NCI-H1048 (cell line): ENCODE results near the gene TAF6L.
"Not testable (repeated sequence)": the region's sequence is repeated elsewhere in the genome, so short reads cannot be mapped to it uniquely, and the experiment has no call there.

ENCODE experiments used
- DNase-seq: peaks from one replicate; lab custom pipeline; 2025; lab: John Stamatoyannopoulos, UW

The TAF6L gene

DNA sequence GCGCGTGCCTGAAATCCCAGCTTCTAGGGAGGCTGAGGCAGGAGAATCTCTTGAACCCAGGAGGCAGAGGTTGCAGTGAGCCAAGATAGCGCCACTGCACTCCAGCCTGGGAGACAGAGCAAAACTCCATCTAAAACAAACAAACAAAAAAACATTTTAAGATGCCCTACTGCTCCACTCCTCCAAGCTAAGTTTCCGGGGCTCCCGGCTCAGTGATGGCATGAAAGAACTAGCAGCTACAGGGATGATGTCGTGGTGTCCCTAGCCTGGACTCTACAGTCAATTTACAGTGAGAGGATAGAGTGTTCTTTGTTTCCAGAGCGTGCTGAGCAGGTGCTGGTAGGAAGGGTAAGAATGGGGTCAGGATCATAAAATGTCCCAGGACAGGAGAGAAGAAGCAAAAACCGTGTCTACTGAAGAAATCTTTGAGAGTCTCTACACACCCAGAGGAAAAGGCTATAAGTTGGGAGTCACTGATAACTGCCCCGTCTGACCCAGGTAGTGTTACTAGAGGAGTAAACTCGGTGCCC is 16.0 kb upstream of the TAF6L start:
- DNase-seq: no peak

DNA sequence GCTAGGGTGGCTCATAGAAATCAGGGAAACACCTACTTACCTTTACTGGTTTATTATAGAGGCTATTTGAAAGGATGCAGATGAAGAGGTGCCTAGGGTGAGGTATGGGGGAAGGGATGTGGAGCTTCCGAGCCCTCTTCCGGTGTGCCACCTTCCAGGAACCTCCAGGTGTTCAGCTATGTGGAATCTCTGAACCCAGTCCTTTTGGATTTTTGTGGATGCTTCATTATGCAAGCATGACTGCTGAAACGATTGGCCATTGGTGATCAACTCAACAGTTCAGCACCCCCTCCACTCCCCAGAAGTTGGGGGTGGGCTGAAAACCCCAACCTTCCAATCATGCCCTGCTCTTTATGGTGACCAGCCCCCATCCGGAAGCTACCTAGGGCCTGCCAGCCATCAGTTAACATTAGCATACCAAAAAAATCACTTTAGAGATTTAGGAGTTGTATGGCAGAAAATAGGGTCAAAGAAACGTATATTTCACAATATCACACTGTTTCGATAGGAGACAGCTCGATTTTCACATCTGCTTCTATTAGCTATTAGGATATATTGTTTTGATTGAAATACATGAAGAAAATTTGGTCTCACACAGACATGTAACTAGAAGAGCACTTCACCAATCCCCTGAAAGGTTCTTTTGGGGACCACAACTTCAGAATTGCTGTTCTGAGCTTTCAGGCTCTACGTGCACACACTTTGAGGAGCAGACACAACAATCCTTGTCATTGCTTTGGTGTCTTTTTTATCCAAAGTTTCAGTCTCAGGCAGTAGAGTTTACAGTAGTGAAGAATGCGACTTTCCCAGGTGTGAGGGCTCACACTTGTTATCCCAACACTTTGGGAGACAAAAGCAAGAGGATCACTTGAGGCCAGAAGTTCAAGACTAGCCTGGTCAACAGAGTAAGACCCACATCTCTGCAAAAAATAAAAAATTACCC is 13.1 kb upstream of the TAF6L start:
- no peak for DNase-seq

DNA sequence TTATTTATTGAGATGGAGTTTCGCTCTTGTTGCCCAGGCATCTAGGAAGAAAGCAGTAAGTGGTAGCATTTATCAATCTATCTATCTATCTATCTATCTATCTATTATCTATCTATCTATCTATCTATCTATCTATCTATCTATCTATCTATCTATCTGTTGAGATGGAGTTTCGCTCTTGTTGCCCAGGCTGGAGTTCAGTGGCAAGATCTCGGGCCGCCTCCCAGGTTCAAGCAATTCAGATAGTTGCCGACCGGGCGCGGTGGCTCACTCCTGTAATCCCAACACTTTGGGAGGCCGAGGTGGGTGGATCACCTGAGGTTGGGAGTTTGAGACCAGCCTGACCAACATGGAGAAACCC is 10.3 kb upstream of the TAF6L start:
- not testable (repeated sequence) for DNase-seq

DNA sequence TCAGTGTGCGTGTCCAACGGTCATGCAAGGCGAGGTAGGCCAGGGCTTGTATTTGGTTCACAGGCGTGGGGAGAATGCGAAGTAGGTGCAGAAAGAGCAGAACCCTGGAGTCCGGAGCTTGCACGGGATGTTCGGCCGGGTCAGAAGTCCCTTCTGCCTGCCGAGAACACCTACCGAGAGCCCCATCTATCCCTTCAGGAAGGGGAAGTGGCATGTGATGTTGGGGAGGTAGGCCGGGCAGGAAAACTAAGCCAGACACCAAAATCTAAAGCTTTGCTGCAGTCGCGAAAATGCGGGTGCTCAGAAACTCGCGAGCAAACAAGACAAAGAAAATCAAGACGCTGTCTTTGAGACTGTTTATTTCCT is 435 bp upstream of the TAF6L start:
- DNase-seq: no peak

DNA sequence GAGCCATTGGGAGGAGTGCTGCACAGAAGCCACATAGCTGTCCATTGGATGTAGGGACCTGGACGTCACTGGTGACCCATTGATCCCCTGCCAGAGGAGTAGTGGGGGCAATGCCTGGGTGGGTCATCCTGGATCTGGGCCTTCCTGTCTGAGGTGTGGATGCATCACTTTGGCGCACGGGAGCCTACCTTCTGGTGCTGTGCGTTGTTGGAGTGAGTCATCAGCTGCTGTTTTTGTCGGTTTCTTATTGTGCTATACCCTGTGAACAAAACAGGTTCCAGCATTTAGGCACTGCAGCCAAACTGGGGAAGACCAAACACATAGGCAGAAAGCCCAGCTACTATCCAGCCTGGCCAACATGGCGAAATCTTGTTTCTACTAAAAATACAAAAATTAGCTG is 3.2 kb downstream of the TAF6L start:
- no peak for DNase-seq

DNA sequence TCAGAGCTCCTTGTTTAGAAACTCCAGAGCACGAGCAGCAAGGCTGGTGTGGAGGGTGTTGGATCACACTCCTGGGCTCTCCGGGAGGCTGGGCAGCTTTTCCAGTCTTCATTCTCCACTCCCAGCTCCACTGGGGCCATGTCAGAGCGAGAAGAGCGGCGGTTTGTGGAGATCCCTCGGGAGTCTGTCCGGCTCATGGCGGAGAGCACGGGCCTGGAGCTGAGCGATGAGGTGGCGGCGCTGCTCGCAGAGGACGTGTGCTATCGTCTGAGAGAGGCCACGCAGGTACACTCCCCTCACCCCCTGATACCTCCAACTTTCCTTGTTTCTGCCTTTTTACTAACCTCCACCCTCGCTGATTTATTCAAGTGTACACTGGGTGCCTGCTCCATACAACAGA is 4.5 kb downstream of the TAF6L start:
- no peak for DNase-seq

DNA sequence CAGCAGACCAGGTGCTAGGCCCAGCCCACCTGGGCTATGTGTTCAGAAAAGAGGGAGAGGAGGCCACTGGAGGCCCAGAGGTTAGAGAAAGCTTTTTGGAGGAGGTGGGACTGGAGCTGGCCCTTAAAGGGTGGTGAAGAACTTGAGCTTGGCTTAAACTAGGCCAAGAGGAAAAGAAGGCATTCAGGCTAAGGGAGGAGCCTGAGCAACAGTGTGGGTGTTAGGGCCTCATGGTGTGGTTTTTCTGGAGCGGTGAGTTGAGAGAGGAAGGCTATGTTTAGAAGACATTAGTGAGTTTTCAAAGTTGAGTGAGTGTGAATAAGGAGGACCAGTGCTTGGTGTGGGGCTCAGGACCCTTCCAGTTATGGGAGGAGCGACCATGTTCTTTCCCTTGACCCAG is 6.2 kb downstream of the TAF6L start:
- no peak for DNase-seq

DNA sequence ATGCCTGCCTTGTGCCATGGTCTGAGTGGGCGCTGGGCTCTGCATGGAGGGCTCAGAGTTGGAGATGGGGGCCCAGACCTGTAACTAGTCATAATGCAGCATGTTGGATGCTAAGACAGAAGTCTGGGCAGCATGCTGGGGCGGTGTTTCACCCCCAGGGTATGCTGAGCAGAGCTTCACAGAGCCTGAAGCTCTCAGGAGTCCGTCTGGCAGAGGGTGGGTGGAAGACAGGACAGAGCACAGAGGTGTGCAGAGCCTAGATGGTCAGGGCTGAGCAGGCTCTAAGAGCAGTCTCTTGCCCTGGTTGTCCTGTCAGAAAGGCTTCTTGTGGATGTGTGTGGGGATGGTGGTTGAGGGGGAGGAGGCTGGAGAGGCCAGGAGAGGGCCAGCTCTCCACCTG is 7.2 kb downstream of the TAF6L start:
- no peak for DNase-seq

DNA sequence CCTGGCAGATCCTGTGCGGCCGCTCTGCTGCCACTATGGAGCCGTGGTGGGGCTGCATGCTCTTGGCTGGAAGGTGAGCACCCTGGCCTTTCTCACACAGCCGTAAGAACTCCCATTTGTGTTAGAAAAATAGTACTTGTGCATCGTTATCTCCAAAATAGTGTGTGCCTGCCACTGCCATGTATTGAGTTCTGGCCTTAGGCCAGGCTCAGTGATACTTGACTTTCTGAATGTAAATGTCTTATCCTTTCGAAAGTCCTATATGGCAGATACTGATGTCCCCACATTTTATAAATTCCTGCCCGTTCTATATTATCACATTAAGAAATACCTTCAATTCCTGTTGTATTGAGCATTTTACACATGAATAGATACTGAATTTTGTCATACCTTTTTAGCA is 11.6 kb downstream of the TAF6L start:
- DNase-seq: no peak

DNA sequence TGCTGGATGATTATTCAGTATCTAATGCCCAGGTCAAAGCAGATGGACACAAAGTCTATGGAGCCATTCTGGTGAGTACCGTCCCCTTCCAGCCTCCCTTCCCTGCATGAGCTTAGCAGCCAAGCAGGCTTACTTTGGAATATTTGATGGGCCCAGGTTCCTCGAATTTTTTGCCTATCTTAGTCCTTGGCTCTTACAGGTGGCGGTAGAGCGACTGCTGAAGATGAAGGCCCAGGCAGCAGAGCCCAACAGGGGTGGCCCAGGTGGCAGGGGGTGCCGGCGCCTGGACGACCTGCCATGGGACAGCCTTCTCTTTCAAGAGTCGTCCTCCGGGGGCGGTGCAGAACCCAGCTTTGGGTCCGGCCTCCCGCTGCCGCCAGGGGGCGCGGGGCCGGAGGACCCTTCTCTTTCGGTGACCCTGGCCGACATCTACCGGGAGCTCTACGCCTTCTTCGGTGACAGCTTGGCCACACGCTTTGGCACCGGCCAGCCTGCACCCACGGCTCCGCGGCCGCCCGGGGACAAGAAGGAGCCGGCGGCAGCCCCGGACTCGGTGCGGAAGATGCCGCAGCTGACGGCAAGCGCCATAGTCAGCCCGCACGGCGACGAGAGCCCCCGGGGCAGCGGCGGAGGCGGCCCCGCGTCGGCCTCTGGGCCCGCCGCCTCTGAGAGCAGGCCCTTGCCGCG is 15.3 kb downstream of the TAF6L start:
- peak; percentile 43 for DNase-seq

DNA sequence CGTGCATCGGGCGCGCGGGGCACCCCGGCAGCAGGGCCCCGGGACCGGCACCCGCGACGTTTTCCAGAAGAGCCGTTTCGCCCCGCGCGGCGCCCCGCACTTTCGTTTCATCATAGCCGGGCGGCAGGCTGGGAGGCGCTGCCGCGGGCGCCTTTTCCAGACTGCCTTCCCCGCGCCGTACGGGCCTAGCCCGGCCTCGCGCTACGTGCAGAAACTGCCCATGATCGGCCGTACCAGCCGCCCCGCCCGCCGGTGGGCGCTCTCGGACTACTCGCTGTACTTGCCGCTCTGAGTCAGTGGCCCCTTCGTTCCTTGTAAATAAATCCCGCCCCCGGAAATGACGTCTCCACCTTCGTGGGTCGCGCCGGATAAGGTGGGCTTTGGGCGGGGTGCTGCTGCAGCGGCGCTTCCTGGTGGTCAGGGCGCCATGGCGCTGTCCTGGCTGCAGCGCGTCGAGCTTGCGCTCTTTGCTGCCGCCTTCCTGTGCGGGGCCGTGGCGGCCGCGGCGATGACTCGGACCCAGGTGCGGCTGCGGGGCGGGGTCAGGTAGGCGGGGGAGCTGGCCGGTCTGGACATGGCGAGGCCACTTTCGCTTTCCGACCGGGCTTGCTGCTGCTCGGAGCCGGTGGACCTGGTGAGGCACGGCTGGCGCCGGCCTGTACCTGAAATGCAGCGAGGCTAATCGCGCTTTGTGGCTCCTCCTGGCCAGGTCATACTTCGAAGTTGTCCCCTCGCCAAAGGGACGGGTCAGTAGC is 16.0 kb downstream of the TAF6L start, which contains the start of gene TMEM179B:
TMEM179B (plus strand) TSS at position 398 of the 755 bp plus-strand sequence; CDS start at position 428, 30 bp downstream.
- peak; percentile 97 for DNase-seq

DNA sequence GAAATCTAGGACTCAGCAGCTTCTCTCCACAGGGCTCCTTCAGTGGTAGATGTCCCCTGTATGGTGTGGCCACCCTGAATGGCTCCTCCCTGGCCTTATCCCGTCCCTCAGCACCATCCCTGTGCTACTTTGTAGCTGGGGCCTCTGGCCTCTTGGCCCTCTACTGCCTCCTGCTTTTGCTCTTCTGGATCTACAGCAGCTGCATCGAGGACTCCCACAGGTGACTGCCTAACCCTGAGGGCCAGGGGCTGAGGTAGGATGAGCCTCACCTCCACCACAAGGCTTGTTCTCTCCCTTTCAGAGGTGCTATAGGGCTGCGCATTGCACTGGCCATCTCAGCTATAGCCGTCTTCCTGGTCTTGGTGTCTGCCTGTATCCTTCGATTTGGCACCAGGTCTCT is 17.8 kb downstream of the TAF6L start:
- DNase-seq: no peak

DNA sequence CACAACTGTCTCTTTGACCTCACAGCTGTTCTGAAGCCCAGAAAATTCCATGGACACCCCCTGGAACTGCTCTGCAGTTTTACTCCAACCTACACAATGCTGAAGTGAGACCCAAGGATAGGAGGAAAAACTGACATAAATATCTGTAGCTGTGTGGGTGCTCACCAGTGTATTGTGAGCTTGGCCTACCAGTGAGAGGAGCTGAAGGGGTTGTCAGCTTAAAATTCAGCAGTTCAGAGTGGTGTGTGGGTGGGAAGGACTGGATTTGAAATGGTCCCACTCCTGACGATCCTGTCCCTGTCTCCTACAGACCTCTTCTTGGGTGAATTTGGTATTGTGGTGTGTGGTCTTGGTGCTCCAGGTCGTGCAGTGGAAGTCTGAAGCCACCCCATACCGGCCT is 18.4 kb downstream of the TAF6L start:
- no peak for DNase-seq

DNA sequence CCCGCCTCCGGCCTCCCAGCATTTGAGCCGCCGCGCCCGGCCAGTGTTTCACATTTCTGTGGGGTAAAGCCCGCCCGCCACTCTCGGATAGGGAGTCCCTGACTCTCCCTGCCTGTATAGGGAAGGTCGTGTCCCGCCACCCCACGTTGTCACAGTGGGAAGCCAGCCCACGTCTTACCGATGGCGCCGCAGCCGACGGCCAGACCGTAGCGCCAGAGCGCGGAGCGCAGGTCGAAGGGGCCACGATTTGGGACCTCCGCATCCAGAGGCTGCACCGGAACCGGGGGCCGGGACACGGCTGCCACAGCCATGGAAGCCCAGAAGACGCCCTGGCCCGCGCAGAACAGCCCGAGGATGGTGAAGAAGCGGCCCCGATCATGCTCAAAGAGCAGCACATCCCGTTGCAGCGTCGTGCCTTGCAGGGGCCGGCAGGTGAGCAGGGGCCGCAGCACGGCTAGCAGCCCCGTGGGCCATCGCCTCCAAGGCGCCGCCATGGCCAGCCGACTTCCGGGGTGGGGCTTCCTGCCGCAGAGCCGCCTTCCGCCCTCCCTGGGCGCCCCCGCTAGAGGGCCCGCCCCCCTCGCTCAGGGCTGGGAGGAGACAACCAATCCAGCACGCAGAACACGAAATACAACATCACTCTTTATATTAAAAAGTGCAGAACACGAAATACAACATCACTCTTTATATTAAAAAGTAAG is 20.5 kb downstream of the TAF6L start, which contains the start of gene TMEM223:
TMEM223 (minus strand) TSS at position 506 of the 701 bp plus-strand sequence; CDS start at position 494, 12 bp downstream.
- peak; percentile 50 for DNase-seq

DNA sequence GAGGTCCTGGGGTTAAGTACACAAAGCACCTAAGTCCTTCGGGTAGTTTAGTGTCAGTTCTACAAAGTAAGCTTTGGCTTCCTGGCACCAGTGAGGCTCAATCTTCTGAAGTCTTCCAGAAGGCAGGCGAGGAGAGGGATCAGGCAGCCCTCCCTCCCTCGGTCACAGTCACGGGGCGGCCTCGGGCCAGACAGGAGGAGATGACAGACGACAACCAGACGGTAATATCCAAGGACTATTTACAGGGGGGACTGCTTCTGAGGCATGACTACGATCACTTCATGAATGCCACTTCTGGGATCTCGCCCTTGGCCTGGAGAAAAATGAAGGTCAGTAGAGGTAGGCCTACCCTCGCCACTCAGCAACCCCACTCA is 21.0 kb downstream of the TAF6L start:
- DNase-seq: no peak

DNA sequence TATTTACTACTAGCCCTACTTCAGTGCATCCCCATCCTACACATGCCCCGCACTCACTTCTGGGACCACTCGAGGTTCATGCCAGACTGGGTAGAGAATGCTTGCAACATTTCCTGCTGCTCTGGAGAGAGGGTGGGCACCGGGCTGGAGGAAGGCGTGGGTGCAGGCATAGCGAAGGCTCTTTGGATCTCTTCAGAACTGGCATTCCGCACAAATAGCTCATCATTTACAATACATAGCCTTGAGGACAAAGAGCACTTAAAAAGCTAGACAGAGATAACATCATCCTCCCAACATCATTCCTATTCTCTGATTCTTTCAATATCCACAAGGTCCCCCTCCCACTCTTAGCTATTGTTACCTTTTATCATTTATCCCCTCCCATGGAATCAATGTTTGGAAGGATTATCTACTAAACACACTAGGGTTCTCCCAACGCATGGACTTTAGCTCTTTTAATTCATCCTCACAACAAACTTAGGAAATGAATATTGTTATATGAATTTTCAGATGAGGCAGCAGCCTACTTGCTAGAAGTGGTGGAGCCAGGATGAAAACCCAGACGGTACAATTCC is 23.1 kb downstream of the TAF6L start:
- no peak for DNase-seq

DNA sequence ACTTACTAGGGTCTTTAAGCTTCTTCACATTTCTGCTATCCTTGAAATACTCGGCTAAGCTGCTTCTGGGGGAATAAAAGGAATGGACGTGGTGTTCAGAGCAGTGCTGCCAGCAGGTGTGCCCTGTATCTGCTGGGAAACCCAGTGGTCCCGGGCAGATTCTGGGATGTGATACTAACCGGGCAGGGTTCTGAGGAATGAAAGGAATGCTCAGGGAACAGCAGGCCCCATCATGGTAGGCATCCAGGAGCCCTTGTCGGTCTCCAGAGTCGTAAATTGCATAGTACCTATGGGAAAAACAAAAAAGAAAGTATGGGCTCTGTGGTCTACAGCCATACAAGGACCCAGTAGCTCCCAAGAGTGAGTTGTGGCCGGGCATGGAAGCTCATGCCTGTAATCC is 25.1 kb downstream of the TAF6L start:
- DNase-seq: no peak

DNA sequence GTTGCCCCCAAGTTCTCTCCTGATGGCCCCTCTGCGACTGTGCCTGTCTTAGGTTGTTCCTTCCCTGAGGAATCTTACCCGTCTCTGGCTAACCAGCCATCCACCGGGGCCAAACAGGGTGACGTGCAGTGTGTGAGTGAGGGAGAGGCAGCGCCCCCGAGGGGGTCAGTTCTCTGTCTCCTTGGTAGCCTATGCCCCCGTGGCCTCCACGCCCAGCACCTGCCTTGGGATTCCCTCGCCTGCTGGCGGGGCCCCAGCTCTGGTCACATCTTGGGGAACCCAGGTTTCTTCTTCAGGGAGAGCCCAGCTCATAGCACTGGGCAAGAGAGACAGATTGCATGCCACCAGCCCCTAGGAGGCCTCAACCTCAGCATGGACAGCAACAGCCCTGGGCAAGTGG is 28.3 kb downstream of the TAF6L start:
- DNase-seq: no peak

DNA sequence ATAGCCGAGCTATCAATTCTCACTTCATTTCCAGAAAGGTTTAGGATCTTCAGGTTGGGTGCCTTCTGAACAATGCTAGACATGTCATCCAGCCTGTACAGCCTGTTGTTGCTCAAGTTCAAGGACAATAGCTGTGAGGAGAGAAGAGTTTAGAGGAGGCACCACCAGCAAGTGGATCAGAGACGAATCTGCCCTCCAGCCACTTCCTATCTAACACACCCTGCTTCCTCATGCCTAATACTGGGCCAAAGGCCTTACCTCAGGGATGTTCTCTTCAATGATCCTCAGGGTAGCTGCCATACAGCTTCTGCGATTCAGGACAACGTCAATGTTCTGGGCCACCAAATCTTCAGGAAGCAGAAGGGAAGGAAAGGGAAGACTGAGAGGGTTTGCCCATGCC is 29.9 kb downstream of the TAF6L start:
- no peak for DNase-seq

DNA sequence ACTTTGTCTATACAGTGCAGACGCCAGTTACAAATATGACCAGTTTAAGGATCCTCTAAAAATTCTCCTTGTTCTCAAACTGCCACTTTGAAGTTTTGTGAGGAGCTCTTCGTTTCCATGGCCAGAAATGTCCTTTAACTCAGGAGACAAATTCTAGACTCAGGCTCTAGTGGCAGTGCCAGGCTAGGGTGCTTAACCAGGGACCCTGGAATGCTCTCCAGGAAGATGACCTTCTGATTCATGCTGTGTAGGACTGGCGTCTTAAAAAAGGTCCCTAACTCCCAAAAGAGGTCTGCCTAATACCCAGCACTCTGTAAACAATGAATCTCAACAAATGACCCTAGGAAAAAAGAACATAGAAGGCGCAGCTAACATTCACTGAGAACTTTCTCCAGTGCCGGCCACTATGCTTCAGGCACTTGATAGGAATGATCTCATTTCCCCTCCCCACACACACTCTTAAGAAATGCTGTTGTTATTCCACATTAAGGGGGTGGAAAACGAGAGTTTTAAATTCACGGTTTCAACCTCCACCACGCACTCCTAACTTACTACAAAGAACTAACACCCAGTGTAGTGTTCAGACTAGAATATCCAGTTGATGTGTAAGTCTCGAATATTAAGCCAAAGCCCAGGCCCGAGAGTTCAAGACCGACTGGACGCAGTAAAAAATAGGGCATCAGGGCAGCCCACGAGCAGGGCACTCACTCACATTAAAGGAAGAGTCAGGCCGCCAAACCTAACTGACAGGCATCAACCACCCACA is 33.3 kb downstream of the TAF6L start:
- DNase-seq: no peak
